ENCODE data around the gene GNA14.
A peak's percentile ranks its signal among the peaks of the same experiment; 100 is the strongest.

Gene GNA14

GRCh38 chr9:77463151-77463550 lies 185.0 kb downstream of the GNA14 start:
- Histone ChIP-seq H3K4me3 (ENCODE audit: low read depth, low read length) (no peak overlapping the region), H3K27ac (ENCODE audit: low read depth, low read length) (no peak overlapping the region), H3K79me1 (ENCODE audit: low read length) (no peaks in the 10 kb centered on the region), H4K91ac (ENCODE audit: low read depth, low read length) (no peak overlapping the region), H2BK5ac (ENCODE audit: low read depth, low read length, poor library complexity) (no peak overlapping the region), H2BK120ac (ENCODE audit: insufficient read depth, low read length, poor library complexity) (no peak overlapping the region), H3K4me1 (ENCODE audit: control insufficient read depth in 1 of 2, insufficient read depth in 2 of 2, low read length in 2 of 2) (peaks cover 2 to 6% of the 10 kb centered on the region in 2 experiments), H2AK5ac (ENCODE audit: low read length) (no peak overlapping the region), H3K9me3 (ENCODE audit: insufficient read depth, low read depth, low read length) (peaks cover 2% of the 10 kb centered on the region), H3K79me2 (ENCODE audit: control insufficient read depth, insufficient read depth, low read length, poor library complexity) (no peaks in the 10 kb centered on the region), H3K36me3 (ENCODE audit: control insufficient read depth in 1 of 2, insufficient read depth in 2 of 2, low read length in 2 of 2) (no peaks in the 10 kb centered on the region), H3K4me2 (ENCODE audit: low read length) (no peak overlapping the region), H4K12ac (ENCODE audit: low read depth, low read length) (no peak overlapping the region), H2BK12ac (ENCODE audit: low read length) (no peak overlapping the region), H3K18ac (ENCODE audit: low read length) (no peak overlapping the region), H3K23ac (ENCODE audit: low read length) (no peak overlapping the region), H2AFZ (ENCODE audit: insufficient read depth, low read length, poor library complexity) (no peak overlapping the region), H3K27me3 (ENCODE audit: insufficient read depth, low read length) (no peaks in the 10 kb centered on the region), H3K4ac (ENCODE audit: low read depth, low read length) (no peak overlapping the region), H4K8ac (ENCODE audit: low read depth, low read length) (no peak overlapping the region), H3K9ac (ENCODE audit: low read length) (no peak overlapping the region), H3K14ac (ENCODE audit: low read length) (no peak overlapping the region)
- no peak for DNase-seq
- no CpG with 5 or more reads among the region's 3 CpGs for WGBS (ENCODE audit: extremely low coverage, insufficient coverage, insufficient read length)

- H2BK5ac ChIP-seq (ENCODE audit: low read depth, low read length, poor library complexity) = no peak overlapping the region
- H3K79me2 ChIP-seq (ENCODE audit: control insufficient read depth, insufficient read depth, low read length, poor library complexity) = no peaks in the 10 kb centered on the region
- WGBS (ENCODE audit: extremely low coverage, insufficient coverage, insufficient read length) = no CpG with 5 or more reads among the region's 10 CpGs
- no peak overlapping the region for H3K14ac ChIP-seq (ENCODE audit: low read length)
- no peak overlapping the region for H4K91ac ChIP-seq (ENCODE audit: low read depth, low read length)
- H3K4me2 ChIP-seq (ENCODE audit: low read length) = no peak overlapping the region
- no peak overlapping the region for H3K18ac ChIP-seq (ENCODE audit: low read length)
- no peak overlapping the region for H2BK12ac ChIP-seq (ENCODE audit: low read length)
- H3K27me3 ChIP-seq (ENCODE audit: insufficient read depth, low read length) = no peaks in the 10 kb centered on the region
- no peak overlapping the region for H3K23ac ChIP-seq (ENCODE audit: low read length)
- H4K12ac ChIP-seq (ENCODE audit: low read depth, low read length) = no peak overlapping the region
- peaks cover 2% of the 10 kb centered on the region for H3K9me3 ChIP-seq (ENCODE audit: insufficient read depth, low read depth, low read length)
- no peak overlapping the region for H3K9ac ChIP-seq (ENCODE audit: low read length)
- no peak overlapping the region for H2AK5ac ChIP-seq (ENCODE audit: low read length)
- no peak overlapping the region for H3K4me3 ChIP-seq (ENCODE audit: low read depth, low read length)
- no peaks in the 10 kb centered on the region for H3K36me3 ChIP-seq (ENCODE audit: control insufficient read depth in 1 of 2, insufficient read depth in 2 of 2, low read length in 2 of 2)
- peaks cover 2 to 5% of the 10 kb centered on the region in 2 experiments for H3K4me1 ChIP-seq (ENCODE audit: control insufficient read depth in 1 of 2, insufficient read depth in 2 of 2, low read length in 2 of 2)
- no peak overlapping the region for H4K8ac ChIP-seq (ENCODE audit: low read depth, low read length)
- H2BK120ac ChIP-seq (ENCODE audit: insufficient read depth, low read length, poor library complexity) = no peak overlapping the region
- no peak overlapping the region for H3K27ac ChIP-seq (ENCODE audit: low read depth, low read length)
- no peak overlapping the region for H2AFZ ChIP-seq (ENCODE audit: insufficient read depth, low read length, poor library complexity)
- H3K4ac ChIP-seq (ENCODE audit: low read depth, low read length) = no peak overlapping the region
- H3K79me1 ChIP-seq (ENCODE audit: low read length) = no peaks in the 10 kb centered on the region
- DNase-seq = no peak
Measured at GRCh38 chr9:77462066-77462465, 186.1 kb downstream of the GNA14 start.

- Histone ChIP-seq H2AK5ac (ENCODE audit: low read length) (no peak overlapping the region), H3K79me1 (ENCODE audit: low read length) (no peaks in the 10 kb centered on the region), H4K91ac (ENCODE audit: low read depth, low read length) (no peak overlapping the region), H3K23ac (ENCODE audit: low read length) (no peak overlapping the region), H3K18ac (ENCODE audit: low read length) (no peak overlapping the region), H3K36me3 (ENCODE audit: control insufficient read depth in 1 of 2, insufficient read depth in 2 of 2, low read length in 2 of 2) (no peaks in the 10 kb centered on the region), H3K4me2 (ENCODE audit: low read length) (no peak overlapping the region), H2AFZ (ENCODE audit: insufficient read depth, low read length, poor library complexity) (no peak overlapping the region), H4K12ac (ENCODE audit: low read depth, low read length) (no peak overlapping the region), H3K14ac (ENCODE audit: low read length) (no peak overlapping the region), H3K79me2 (ENCODE audit: control insufficient read depth, insufficient read depth, low read length, poor library complexity) (no peaks in the 10 kb centered on the region), H3K9me3 (ENCODE audit: insufficient read depth, low read depth, low read length) (peaks cover 2% of the 10 kb centered on the region), H3K9ac (ENCODE audit: low read length) (no peak overlapping the region), H2BK120ac (ENCODE audit: insufficient read depth, low read length, poor library complexity) (no peak overlapping the region), H2BK12ac (ENCODE audit: low read length) (no peak overlapping the region), H2BK5ac (ENCODE audit: low read depth, low read length, poor library complexity) (no peak overlapping the region), H3K27me3 (ENCODE audit: insufficient read depth, low read length) (no peaks in the 10 kb centered on the region), H3K27ac (ENCODE audit: low read depth, low read length) (no peak overlapping the region), H3K4me1 (ENCODE audit: control insufficient read depth in 1 of 2, insufficient read depth in 2 of 2, low read length in 2 of 2) (no peaks in the 10 kb centered on the region), H4K8ac (ENCODE audit: low read depth, low read length) (no peak overlapping the region), H3K4ac (ENCODE audit: low read depth, low read length) (no peak overlapping the region), H3K4me3 (ENCODE audit: low read depth, low read length) (no peak overlapping the region)
- no peak for DNase-seq
- no CpG with 5 or more reads among the region's 8 CpGs for WGBS (ENCODE audit: extremely low coverage, insufficient coverage, insufficient read length)
Measured at GRCh38 chr9:77460938-77461337, 187.2 kb downstream of the GNA14 start.

- Histone ChIP-seq H4K12ac (ENCODE audit: low read depth, low read length) (no peak overlapping the region), H2BK5ac (ENCODE audit: low read depth, low read length, poor library complexity) (no peak overlapping the region), H3K4me2 (ENCODE audit: low read length) (no peak overlapping the region), H3K27me3 (ENCODE audit: insufficient read depth, low read length) (no peaks in the 10 kb centered on the region), H2AFZ (ENCODE audit: insufficient read depth, low read length, poor library complexity) (no peak overlapping the region), H2BK12ac (ENCODE audit: low read length) (no peak overlapping the region), H3K4ac (ENCODE audit: low read depth, low read length) (no peak overlapping the region), H3K27ac (ENCODE audit: low read depth, low read length) (no peak overlapping the region), H3K79me2 (ENCODE audit: control insufficient read depth, insufficient read depth, low read length, poor library complexity) (no peaks in the 10 kb centered on the region), H3K14ac (ENCODE audit: low read length) (no peak overlapping the region), H4K8ac (ENCODE audit: low read depth, low read length) (no peak overlapping the region), H3K4me1 (ENCODE audit: control insufficient read depth in 1 of 2, insufficient read depth in 2 of 2, low read length in 2 of 2) (no peaks in the 10 kb centered on the region), H3K79me1 (ENCODE audit: low read length) (no peaks in the 10 kb centered on the region), H2BK120ac (ENCODE audit: insufficient read depth, low read length, poor library complexity) (no peak overlapping the region), H2AK5ac (ENCODE audit: low read length) (no peak overlapping the region), H3K23ac (ENCODE audit: low read length) (no peak overlapping the region), H3K18ac (ENCODE audit: low read length) (no peak overlapping the region), H3K9me3 (ENCODE audit: insufficient read depth, low read depth, low read length) (peaks cover 2% of the 10 kb centered on the region), H3K9ac (ENCODE audit: low read length) (peak overlapping the region; percentile 19), H4K91ac (ENCODE audit: low read depth, low read length) (no peak overlapping the region), H3K36me3 (ENCODE audit: control insufficient read depth in 1 of 2, insufficient read depth in 2 of 2, low read length in 2 of 2) (no peaks in the 10 kb centered on the region), H3K4me3 (ENCODE audit: low read depth, low read length) (no peak overlapping the region)
- DNase-seq = peak; percentile 65 to 85
- no CpG with 5 or more reads among the region's 15 CpGs for WGBS (ENCODE audit: extremely low coverage, insufficient coverage, insufficient read length)
Measured at GRCh38 chr9:77457916-77458592, 190.1 kb downstream of the GNA14 start.

Measured in trophoblast cell (in vitro differentiated cells and primary cell).